ENCODE data around the gene JUP. TPM values are rescaled to one million over a fixed set of nuclear protein-coding genes. Genes with fewer than 3 reads are reported as not detected.

Gene JUP
- total RNA-seq, 1 experiment from 2014 or later, result 705 TPM

GRCh38 chr17:41803049-41804020 lies 16.8 kb upstream of the JUP start:
- intact Hi-C loops (cut with micrococcal nuclease; ENCODE audit: unreplicated experiment), result no loop called here
- no peak overlapping the region for H3K27ac Mint-ChIP-seq (ENCODE audit: unreplicated experiment)
- no peaks in the 10 kb centered on the region for H3K27me3 Mint-ChIP-seq (ENCODE audit: unreplicated experiment)
- CTCF ChIA-PET, result interaction anchor here (0.7 to 8.3 kb wide), 3 partner anchors 16 to 23 kb away, joined by 4 to 141 read pairs (median 15); partner anchors contain the start of gene JUP
- H3K4me1 Mint-ChIP-seq (ENCODE audit: low read depth, unreplicated experiment), result peaks cover 42% of the 10 kb centered on the region
- H3K36me3 Mint-ChIP-seq (ENCODE audit: insufficient read depth, unreplicated experiment), result peaks cover 44% of the 10 kb centered on the region
- no peak for DNase-seq
- BruUV-seq (replicated peaks), result no TSS peak
- no peaks in the 10 kb centered on the region for H3K9me3 Mint-ChIP-seq (ENCODE audit: low read depth, unreplicated experiment)
- TF ChIP-seq CTCF (IDR thresholded peaks at IDR 0.05; ENCODE audit: unreplicated experiment), result no peak
- H3K4me3 Mint-ChIP-seq (ENCODE audit: low read depth, unreplicated experiment), result no peak overlapping the region

GRCh38 chr17:41801374-41802271 lies 15.1 kb upstream of the JUP start:
- TF ChIP-seq CTCF (IDR thresholded peaks at IDR 0.05; ENCODE audit: unreplicated experiment), result peak; percentile 99
- no TSS peak for BruUV-seq (replicated peaks)
- CTCF ChIA-PET, result interaction anchor here (1.1 to 8.3 kb wide), 12 partner anchors 9 to 66 kb away, joined by 3 to 141 read pairs (median 11); partner anchors contain the start of genes JUP and P3H4
- DNase-seq, result peak; percentile 94
- Mint-ChIP-seq H3K27ac (ENCODE audit: unreplicated experiment) (peak overlapping the region; percentile 87), H3K9me3 (ENCODE audit: low read depth, unreplicated experiment) (no peaks in the 10 kb centered on the region), H3K36me3 (ENCODE audit: insufficient read depth, unreplicated experiment) (peaks cover 38% of the 10 kb centered on the region), H3K4me3 (ENCODE audit: low read depth, unreplicated experiment) (peak overlapping the region; percentile 43), H3K4me1 (ENCODE audit: low read depth, unreplicated experiment) (peaks cover 38% of the 10 kb centered on the region), H3K27me3 (ENCODE audit: unreplicated experiment) (no peaks in the 10 kb centered on the region)
- intact Hi-C loops (cut with micrococcal nuclease; ENCODE audit: unreplicated experiment), result loop anchor here (1.0 kb wide), 4 partner anchors 15 to 67 kb away; partner anchors contain the start of genes HAP1 and JUP

GRCh38 chr17:41800601-41801373 lies 14.3 kb upstream of the JUP start:
- intact Hi-C loops (cut with micrococcal nuclease; ENCODE audit: unreplicated experiment), result loop anchor here (1.0 kb wide), 3 partner anchors 14 to 62 kb away; partner anchors contain the start of gene JUP
- no peak for TF ChIP-seq CTCF (IDR thresholded peaks at IDR 0.05; ENCODE audit: unreplicated experiment)
- CTCF ChIA-PET, result interaction anchor here (0.5 to 8.3 kb wide), 20 partner anchors 8 to 1497 kb away, joined by 3 to 141 read pairs (median 6); partner anchors contain the start of genes DNAJC7, JUP and P3H4
- Mint-ChIP-seq H3K4me3 (ENCODE audit: low read depth, unreplicated experiment) (peak overlapping the region; percentile 43), H3K4me1 (ENCODE audit: low read depth, unreplicated experiment) (peaks cover 45% of the 10 kb centered on the region), H3K27me3 (ENCODE audit: unreplicated experiment) (no peaks in the 10 kb centered on the region), H3K27ac (ENCODE audit: unreplicated experiment) (peak overlapping the region; percentile 87), H3K9me3 (ENCODE audit: low read depth, unreplicated experiment) (no peaks in the 10 kb centered on the region), H3K36me3 (ENCODE audit: insufficient read depth, unreplicated experiment) (peaks cover 35% of the 10 kb centered on the region)
- DNase-seq, result peak; percentile 92
- BruUV-seq (replicated peaks), result no TSS peak
